Tibial nerve (tissue), 4 donors: ENCODE data around the gene AUTS2. TPM values are rescaled to one million over a fixed set of nuclear protein-coding genes. Genes with fewer than 3 reads are reported as not detected.

Source experiments
- DNase-seq, 2 donors: peaks; one replicate each; pipeline ENCODE4 v3.0.0-alpha.2; 2019; ENCODE audit warnings: low spot score in 2 of 2
- H3K27ac ChIP-seq, 4 donors: fragments of 200-600 bp; sonication (generic) in 3 of 4; one replicate each; pipeline ENCODE4 v1.5.1; 2017 to 2019; ENCODE audit warnings: mild to moderate bottlenecking in 1 of 4
- H3K27me3 ChIP-seq, 2 donors: fragments of 200-600 bp; sonication (generic) in 1 of 2; one replicate each; pipeline versions ENCODE4 v1.5.1 to v1.6.0; 2017 to 2019
- H3K36me3 ChIP-seq, 3 donors: fragments of 200-600 bp; sonication (generic); one replicate each; pipeline ENCODE4 v1.5.1; 2018 to 2019
- H3K4me1 ChIP-seq, 4 donors: fragments of 200-600 bp; sonication (generic) in 3 of 4; one replicate each; pipeline ENCODE4 v1.5.1; 2017 to 2019
- H3K4me3 ChIP-seq, 4 donors: fragments of 200-600 bp; sonication (generic) in 3 of 4; one replicate each; pipeline ENCODE4 v1.5.1; 2017 to 2019; ENCODE audit warnings: mild to moderate bottlenecking in 1 of 4, moderate library complexity in 1 of 4
- H3K9me3 ChIP-seq, 4 donors: fragments of 200-600 bp; sonication (generic) in 3 of 4; one replicate each; pipeline ENCODE4 v1.5.1; 2017 to 2019
- CTCF ChIP-seq, 5 experiments: fragments of 200-600 bp in 3 of 5; fragments of 450-650 bp in 2 of 5; sonication (generic) in 3 of 5; IDR thresholded peaks; one replicate each; pipeline ENCODE4 v1.5.1; 2016 to 2019; ENCODE audit warnings: antibody characterized with exemption in 5 of 5, mild to moderate bottlenecking in 3 of 5, moderate library complexity in 2 of 5
- EP300 ChIP-seq, 2 donors: sonication (generic); formaldehyde crosslinking; IDR thresholded peaks; one replicate each; pipeline ENCODE4 v1.6.1; 2017; ENCODE audit warnings: antibody characterized with exemption in 2 of 2, mild to moderate bottlenecking in 1 of 2
- POLR2A ChIP-seq, 2 donors: fragments of 450-650 bp; IDR thresholded peaks; one replicate each; pipeline ENCODE4 v1.6.1; 2017; ENCODE audit warnings: antibody characterized with exemption in 2 of 2, mild to moderate bottlenecking in 2 of 2, moderate library complexity in 2 of 2
- WGBS, 2 donors: methylation state at CpG; one replicate each; pipeline ENCODE4 v1.1.5; 2018; 5-methylcytosine and 5-hydroxymethylcytosine counted together
- total RNA-seq, 4 donors: library from RNA; depleted of rRNA; stranded (reverse); fragments of >200 nt; gene quantifications; one replicate each; pipeline ENCODE4 v1.1.0, GENCODE V29; 2016

AUTS2 gene
- total RNA-seq, 4 donors from 2014 or later: 56.6 to 87.9 (median 71.6) TPM

DNA sequence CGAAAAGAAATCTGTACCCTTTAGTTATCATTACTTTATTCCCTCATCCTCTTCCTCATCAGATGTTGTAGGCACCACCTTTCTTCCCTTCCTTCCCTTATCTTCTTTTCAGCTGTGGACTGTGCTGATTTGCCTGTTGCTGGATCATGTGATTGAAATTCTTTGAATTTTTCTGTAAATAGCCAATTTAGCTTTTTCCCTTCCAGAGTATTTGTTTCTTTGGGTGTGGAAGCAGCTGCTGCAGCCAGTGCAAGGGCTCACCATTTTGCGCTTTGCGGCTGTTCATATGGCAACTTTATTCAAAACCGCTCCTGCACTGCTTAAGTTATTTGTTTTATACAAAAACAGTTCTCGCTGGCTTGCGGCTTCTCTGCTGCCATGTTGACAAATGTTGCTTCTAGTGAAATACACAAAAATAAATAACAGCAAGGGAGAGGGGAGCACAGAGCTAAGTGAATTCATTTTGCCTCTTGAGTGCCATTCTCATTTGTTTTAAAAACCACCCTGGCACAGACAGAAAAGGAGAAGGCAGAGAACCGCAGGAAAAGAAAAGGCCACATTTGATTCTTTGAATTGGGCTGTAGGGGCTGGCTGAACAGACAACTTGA is 151.2 kb downstream of the AUTS2 start:
- DNase-seq: no peak
- H3K9me3 ChIP-seq: no peaks in the 10 kb centered on the region
- TF ChIP-seq POLR2A (IDR thresholded peaks at IDR 0.05) (no peak), EP300 (IDR thresholded peaks at IDR 0.05) (no peak), CTCF (IDR thresholded peaks at IDR 0.05) (no peak)
- peaks cover 0 to 19% (median 4%) of the 10 kb centered on the region in 4 donors for H3K4me1 ChIP-seq
- no peaks in the 10 kb centered on the region for H3K27me3 ChIP-seq
- H3K27ac ChIP-seq: no peak overlapping the region
- no peaks in the 10 kb centered on the region for H3K36me3 ChIP-seq
- H3K4me3 ChIP-seq: no peak overlapping the region
- WGBS, 2 donors: 60 to 64% methylated on average over 7 of the region's 7 CpGs

- no peak for TF ChIP-seq POLR2A (IDR thresholded peaks at IDR 0.05)
- TF ChIP-seq EP300 (IDR thresholded peaks at IDR 0.05): no peak
- TF ChIP-seq CTCF (IDR thresholded peaks at IDR 0.05): no peak
- Histone ChIP-seq H3K27me3 (no peaks in the 10 kb centered on the region), H3K36me3 (no peaks in the 10 kb centered on the region), H3K27ac (no peak overlapping the region), H3K4me1 (peaks cover 0 to 19% (median 4%) of the 10 kb centered on the region in 4 donors), H3K9me3 (no peaks in the 10 kb centered on the region), H3K4me3 (no peak overlapping the region)
- no peak for DNase-seq
- 90 to 91% methylated on average over 4 of the region's 4 CpGs for WGBS, 2 donors
These were observed 151.7 kb downstream of the AUTS2 start for GRCh38 chr7:69749994-69750393.

DNA sequence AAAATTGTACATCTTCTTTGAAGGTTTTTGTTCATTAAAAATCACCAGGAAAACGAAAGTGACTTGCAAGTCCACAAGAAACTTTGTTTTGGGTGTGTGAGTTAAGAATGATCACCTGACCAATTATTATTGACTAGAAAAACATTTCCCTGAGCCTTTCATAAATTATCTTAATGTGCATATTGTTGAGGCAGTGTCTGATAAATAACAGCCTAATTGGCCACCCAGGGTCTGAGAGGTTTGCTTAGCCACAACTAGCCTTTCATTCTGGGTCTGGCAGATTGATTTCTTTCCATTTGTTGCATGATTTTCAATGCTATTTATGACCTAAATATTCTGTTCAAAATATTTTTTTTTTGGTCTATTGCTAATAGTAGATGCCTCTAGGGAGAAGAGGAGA is 152.8 kb downstream of the AUTS2 start:
- no peak for DNase-seq
- 76 to 83% methylated on average over 1 of the region's 1 CpG for WGBS, 2 donors
- Histone ChIP-seq H3K27ac (no peak overlapping the region), H3K4me1 (peaks cover 0 to 23% (median 4%) of the 10 kb centered on the region in 4 donors), H3K27me3 (no peaks in the 10 kb centered on the region), H3K4me3 (no peak overlapping the region), H3K36me3 (no peaks in the 10 kb centered on the region), H3K9me3 (no peaks in the 10 kb centered on the region)
- TF ChIP-seq EP300 (IDR thresholded peaks at IDR 0.05) (no peak), CTCF (IDR thresholded peaks at IDR 0.05) (no peak), POLR2A (IDR thresholded peaks at IDR 0.05) (no peak)

DNA sequence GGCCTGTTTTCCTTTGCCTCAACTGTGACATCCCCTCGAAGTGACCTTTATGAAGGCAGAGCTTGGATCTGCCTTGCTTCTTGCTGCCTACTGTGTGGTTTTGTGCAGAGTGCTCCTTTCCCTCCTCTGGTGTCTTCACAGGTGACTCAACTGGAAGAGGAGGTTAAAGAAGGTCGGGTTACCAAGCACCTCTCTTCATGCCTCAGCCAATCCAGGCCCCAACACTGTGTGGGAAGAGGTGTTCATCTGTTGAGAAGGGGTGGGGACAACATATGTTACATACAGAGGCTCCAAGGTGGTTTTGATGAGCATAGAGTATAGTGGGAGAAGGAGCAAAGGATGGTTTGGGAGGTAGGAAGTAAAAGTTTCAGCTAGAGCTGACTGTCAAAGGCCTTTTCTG is 155.7 kb downstream of the AUTS2 start:
- no peak overlapping the region for H3K27ac ChIP-seq
- no peak overlapping the region for H3K4me3 ChIP-seq
- WGBS, 2 donors: 44 to 81% methylated on average over 2 of the region's 2 CpGs
- H3K4me1 ChIP-seq: peaks cover 0 to 41% (median 6%) of the 10 kb centered on the region in 4 donors
- H3K36me3 ChIP-seq: no peaks in the 10 kb centered on the region
- no peak for TF ChIP-seq EP300 (IDR thresholded peaks at IDR 0.05)
- TF ChIP-seq CTCF (IDR thresholded peaks at IDR 0.05): no peak
- TF ChIP-seq POLR2A (IDR thresholded peaks at IDR 0.05): no peak
- H3K27me3 ChIP-seq: no peaks in the 10 kb centered on the region
- no peak for DNase-seq
- H3K9me3 ChIP-seq: no peaks in the 10 kb centered on the region

DNA sequence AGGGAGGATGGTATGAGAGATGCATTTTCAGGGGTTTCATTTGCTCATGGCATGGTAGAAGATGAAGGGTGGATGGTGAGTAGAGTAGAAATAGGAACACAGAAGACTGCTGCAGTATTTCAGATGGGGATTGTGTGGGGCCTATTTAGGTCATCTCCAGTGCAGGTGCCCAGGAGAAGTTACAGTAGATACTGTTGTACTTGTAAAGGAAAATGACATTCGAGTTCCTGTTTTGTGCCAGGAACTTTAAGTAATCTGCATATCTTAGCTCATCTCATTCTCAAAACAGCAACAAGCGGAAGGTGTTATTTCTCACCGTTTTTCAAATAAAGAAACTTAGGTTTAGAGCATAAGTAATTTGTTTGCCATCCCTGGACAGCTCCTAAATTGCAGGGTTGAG is 156.2 kb downstream of the AUTS2 start:
- DNase-seq: no peak
- 90 to 94% methylated on average over 3 of the region's 3 CpGs for WGBS, 2 donors
- TF ChIP-seq EP300 (IDR thresholded peaks at IDR 0.05) (no peak), CTCF (IDR thresholded peaks at IDR 0.05) (no peak), POLR2A (IDR thresholded peaks at IDR 0.05) (no peak)

More for the DNA sequence above, 156.2 kb downstream of the AUTS2 start:
- no peak overlapping the region for H3K4me3 ChIP-seq
- H3K36me3 ChIP-seq: no peaks in the 10 kb centered on the region
- peaks cover 0 to 36% (median 5%) of the 10 kb centered on the region in 4 donors for H3K4me1 ChIP-seq
- H3K27me3 ChIP-seq: no peaks in the 10 kb centered on the region
- H3K9me3 ChIP-seq: no peaks in the 10 kb centered on the region
- H3K27ac ChIP-seq: no peak overlapping the region
